HEK293 (cell line): ENCODE data around the gene FILIP1L.
A peak's percentile ranks its signal among the peaks of the same experiment; 100 is the strongest.

ENCODE experiments used
- BCL11A ChIP-seq: fragments of 450-650 bp; formaldehyde crosslinking; IDR thresholded peaks from 2 replicates; pipeline ENCODE4 v1.5.1; 2016; ENCODE audit warnings: low read depth, missing biosample characterization, missing genetic modification characterization
- HOXD13 ChIP-seq: sonication (generic); formaldehyde crosslinking; IDR thresholded peaks from 2 replicates; pipeline ENCODE4 v1.8.0; 2022; ENCODE audit warnings: missing genetic modification reagents, borderline replicate concordance
- KLF8 ChIP-seq: fragments of 450-650 bp; formaldehyde crosslinking; IDR thresholded peaks from 2 replicates; pipeline ENCODE4 v1.5.1; 2016; ENCODE audit warnings: missing biosample characterization, missing genetic modification characterization
- OVOL3 ChIP-seq: fragments of 450-650 bp; formaldehyde crosslinking; IDR thresholded peaks from 2 replicates; pipeline ENCODE4 v1.5.1; 2016; ENCODE audit warnings: missing biosample characterization, missing genetic modification characterization
- SCRT1 ChIP-seq: fragments of 450-650 bp; formaldehyde crosslinking; IDR thresholded peaks from 2 replicates; pipeline ENCODE4 v1.5.1; 2016; ENCODE audit warnings: missing biosample characterization, missing genetic modification characterization, borderline replicate concordance
- SP2 ChIP-seq: fragments of 450-650 bp; formaldehyde crosslinking; IDR thresholded peaks from 2 replicates; pipeline ENCODE4 v1.5.1; 2016; ENCODE audit warnings: missing biosample characterization, missing genetic modification characterization
- TRIM28 ChIP-seq: IDR thresholded peaks from 2 replicates; pipeline ENCODE4 v1.6.1; 2011; ENCODE audit warnings: low read length, control low read depth, borderline replicate concordance
- YY2 ChIP-seq: fragments of 450-650 bp; formaldehyde crosslinking; IDR thresholded peaks from 2 replicates; pipeline ENCODE4 v1.5.1; 2016; ENCODE audit warnings: missing biosample characterization, missing genetic modification characterization
- ZNF114 ChIP-seq: fragments of 450-650 bp; formaldehyde crosslinking; IDR thresholded peaks from 2 replicates; pipeline ENCODE4 v1.5.0; 2017; ENCODE audit warnings: missing biosample characterization, missing genetic modification characterization
- ZNF132 ChIP-seq: fragments of 450-650 bp; formaldehyde crosslinking; IDR thresholded peaks from 2 replicates; pipeline ENCODE4 v1.5.1; 2017; ENCODE audit warnings: missing biosample characterization, missing genetic modification characterization, borderline replicate concordance
- ZNF292 ChIP-seq: fragments of 450-650 bp; formaldehyde crosslinking; IDR thresholded peaks from 2 replicates; pipeline ENCODE4 v1.5.1; 2016; ENCODE audit warnings: low read depth, missing biosample characterization, missing genetic modification characterization, borderline replicate concordance
- ZNF335 ChIP-seq: fragments of 450-650 bp; formaldehyde crosslinking; conservative IDR thresholded peaks from 2 replicates; pipeline ENCODE4 v1.5.1; 2016; ENCODE audit warnings: missing biosample characterization, missing genetic modification characterization
- ZNF362 ChIP-seq: fragments of 450-650 bp; formaldehyde crosslinking; IDR thresholded peaks from 2 replicates; pipeline ENCODE4 v1.5.1; 2016; ENCODE audit warnings: missing biosample characterization, missing genetic modification characterization
- ZNF555 ChIP-seq: fragments of 450-650 bp; formaldehyde crosslinking; conservative IDR thresholded peaks from 2 replicates; pipeline ENCODE4 v1.5.1; 2017; ENCODE audit warnings: missing biosample characterization, mild to moderate bottlenecking, missing genetic modification characterization, inconsistent platforms
- ZNF596 ChIP-seq: fragments of 450-650 bp; IDR thresholded peaks from 2 replicates; pipeline ENCODE4 v1.5.0; 2018; ENCODE audit warnings: missing biosample characterization, mild to moderate bottlenecking, missing genetic modification characterization, moderate library complexity
- ZXDB ChIP-seq: fragments of 450-650 bp; formaldehyde crosslinking; IDR thresholded peaks from 2 replicates; pipeline ENCODE4 v1.5.1; 2016; ENCODE audit warnings: missing biosample characterization, missing genetic modification characterization
- TF ChIP-seq, protein P1 (sequence below): fragments of 450-650 bp; formaldehyde crosslinking; IDR thresholded peaks from 2 replicates; pipeline ENCODE4 v1.5.1; 2017; ENCODE audit warnings: missing biosample characterization, missing genetic modification characterization
- TF ChIP-seq, protein P2 (sequence below): fragments of 450-650 bp; formaldehyde crosslinking; IDR thresholded peaks from 2 replicates; pipeline ENCODE4 v1.5.1; 2016; ENCODE audit warnings: missing biosample characterization, missing genetic modification characterization
- TF ChIP-seq, protein P3 (sequence below): fragments of 450-650 bp; formaldehyde crosslinking; IDR thresholded peaks from 2 replicates; pipeline ENCODE4; 2016; ENCODE audit warnings: missing biosample characterization, missing genetic modification characterization
- TF ChIP-seq, protein P4 (sequence below): fragments of 450-650 bp; formaldehyde crosslinking; IDR thresholded peaks from 2 replicates; pipeline ENCODE4 v1.5.1; 2017; ENCODE audit warnings: missing biosample characterization, missing genetic modification characterization

FILIP1L gene

GRCh38 chr3:100002599-100003350 is 111.5 kb downstream of the FILIP1L start (continued):
- TF ChIP-seq, protein P1, sequence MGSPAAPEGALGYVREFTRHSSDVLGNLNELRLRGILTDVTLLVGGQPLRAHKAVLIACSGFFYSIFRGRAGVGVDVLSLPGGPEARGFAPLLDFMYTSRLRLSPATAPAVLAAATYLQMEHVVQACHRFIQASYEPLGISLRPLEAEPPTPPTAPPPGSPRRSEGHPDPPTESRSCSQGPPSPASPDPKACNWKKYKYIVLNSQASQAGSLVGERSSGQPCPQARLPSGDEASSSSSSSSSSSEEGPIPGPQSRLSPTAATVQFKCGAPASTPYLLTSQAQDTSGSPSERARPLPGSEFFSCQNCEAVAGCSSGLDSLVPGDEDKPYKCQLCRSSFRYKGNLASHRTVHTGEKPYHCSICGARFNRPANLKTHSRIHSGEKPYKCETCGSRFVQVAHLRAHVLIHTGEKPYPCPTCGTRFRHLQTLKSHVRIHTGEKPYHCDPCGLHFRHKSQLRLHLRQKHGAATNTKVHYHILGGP (tag by site-specific recombination): no peak
- no peak for TF ChIP-seq SCRT1
- peak; percentile 89 for TF ChIP-seq KLF8 (tag by site-specific recombination)
- TF ChIP-seq, protein P2, sequence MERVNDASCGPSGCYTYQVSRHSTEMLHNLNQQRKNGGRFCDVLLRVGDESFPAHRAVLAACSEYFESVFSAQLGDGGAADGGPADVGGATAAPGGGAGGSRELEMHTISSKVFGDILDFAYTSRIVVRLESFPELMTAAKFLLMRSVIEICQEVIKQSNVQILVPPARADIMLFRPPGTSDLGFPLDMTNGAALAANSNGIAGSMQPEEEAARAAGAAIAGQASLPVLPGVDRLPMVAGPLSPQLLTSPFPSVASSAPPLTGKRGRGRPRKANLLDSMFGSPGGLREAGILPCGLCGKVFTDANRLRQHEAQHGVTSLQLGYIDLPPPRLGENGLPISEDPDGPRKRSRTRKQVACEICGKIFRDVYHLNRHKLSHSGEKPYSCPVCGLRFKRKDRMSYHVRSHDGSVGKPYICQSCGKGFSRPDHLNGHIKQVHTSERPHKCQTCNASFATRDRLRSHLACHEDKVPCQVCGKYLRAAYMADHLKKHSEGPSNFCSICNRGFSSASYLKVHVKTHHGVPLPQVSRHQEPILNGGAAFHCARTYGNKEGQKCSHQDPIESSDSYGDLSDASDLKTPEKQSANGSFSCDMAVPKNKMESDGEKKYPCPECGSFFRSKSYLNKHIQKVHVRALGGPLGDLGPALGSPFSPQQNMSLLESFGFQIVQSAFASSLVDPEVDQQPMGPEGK (tag by site-specific recombination): peak; percentile 68
- peak; percentile 86; the same call in 1 of the 2 replicates for TF ChIP-seq ZXDB (tag by site-specific recombination)
- TF ChIP-seq HOXD13: no peak
- TF ChIP-seq ZNF114 (tag by site-specific recombination): no peak
- TF ChIP-seq ZNF335 (tag by site-specific recombination): peak; percentile 33; the same call in 1 of the 2 replicates
- TF ChIP-seq, protein P3, sequence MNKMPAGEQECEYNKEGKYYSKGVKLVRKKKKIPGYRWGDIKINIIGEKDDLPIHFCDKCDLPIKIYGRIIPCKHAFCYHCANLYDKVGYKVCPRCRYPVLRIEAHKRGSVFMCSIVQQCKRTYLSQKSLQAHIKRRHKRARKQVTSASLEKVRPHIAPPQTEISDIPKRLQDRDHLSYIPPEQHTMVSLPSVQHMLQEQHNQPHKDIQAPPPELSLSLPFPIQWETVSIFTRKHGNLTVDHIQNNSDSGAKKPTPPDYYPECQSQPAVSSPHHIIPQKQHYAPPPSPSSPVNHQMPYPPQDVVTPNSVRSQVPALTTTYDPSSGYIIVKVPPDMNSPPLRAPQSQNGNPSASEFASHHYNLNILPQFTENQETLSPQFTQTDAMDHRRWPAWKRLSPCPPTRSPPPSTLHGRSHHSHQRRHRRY (tag by site-specific recombination): no peak
- TF ChIP-seq, protein P4, sequence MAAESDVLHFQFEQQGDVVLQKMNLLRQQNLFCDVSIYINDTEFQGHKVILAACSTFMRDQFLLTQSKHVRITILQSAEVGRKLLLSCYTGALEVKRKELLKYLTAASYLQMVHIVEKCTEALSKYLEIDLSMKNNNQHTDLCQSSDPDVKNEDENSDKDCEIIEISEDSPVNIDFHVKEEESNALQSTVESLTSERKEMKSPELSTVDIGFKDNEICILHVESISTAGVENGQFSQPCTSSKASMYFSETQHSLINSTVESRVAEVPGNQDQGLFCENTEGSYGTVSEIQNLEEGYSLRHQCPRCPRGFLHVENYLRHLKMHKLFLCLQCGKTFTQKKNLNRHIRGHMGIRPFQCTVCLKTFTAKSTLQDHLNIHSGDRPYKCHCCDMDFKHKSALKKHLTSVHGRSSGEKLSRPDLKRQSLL: no peak
- TF ChIP-seq TRIM28: peak; percentile 27; the same call in 1 of the 2 replicates
- no peak for TF ChIP-seq OVOL3
- TF ChIP-seq ZNF132 (tag by site-specific recombination): no peak
- no peak for TF ChIP-seq ZNF555 (tag by site-specific recombination)
- no peak for TF ChIP-seq ZNF292 (tag by site-specific recombination)
- no peak for TF ChIP-seq YY2
- no peak for TF ChIP-seq ZNF596 (tag by site-specific recombination)
- 0 out of 2 replicates have a peak, but pooled peaks have one; percentile 27 for TF ChIP-seq ZNF362 (tag by site-specific recombination)
- TF ChIP-seq SP2 (tag by site-specific recombination): no peak
- TF ChIP-seq BCL11A: peak; percentile 96
